ENCODE data around the gene CCNH. TPM values are rescaled to one million over a fixed set of nuclear protein-coding genes. Genes with fewer than 3 reads are reported as not detected.
A peak's percentile ranks its signal among the peaks of the same experiment; 100 is the strongest.

Gene CCNH
- total RNA-seq, 2 experiments from 2014 or later, result 75.9 to 98.4 TPM

DNA sequence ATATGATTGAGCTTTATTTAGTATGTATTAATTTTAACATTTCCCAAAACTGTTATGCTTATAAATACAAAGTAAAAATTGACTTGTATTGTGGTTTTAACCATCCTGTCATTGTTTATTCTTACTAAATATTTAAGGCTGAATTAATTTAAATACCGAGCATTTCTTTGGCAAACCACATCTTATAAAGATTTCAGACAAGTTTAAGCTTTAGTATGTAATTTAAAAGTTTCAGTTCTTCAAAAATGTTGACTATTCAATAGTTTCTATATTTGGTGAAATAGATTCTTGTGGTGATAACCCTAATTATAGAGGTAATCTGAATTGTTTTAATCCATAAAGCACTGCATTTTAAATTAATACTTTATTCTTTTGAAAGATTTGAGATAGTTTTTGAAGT is 65.5 kb downstream of the CCNH start:
- Histone ChIP-seq H2AFZ (ENCODE audit: low read length) (no peak overlapping the region), H3K4me3 (ENCODE audit: low read depth, low read length, poor library complexity, severe bottlenecking) (no peak overlapping the region), H3K9me3 (ENCODE audit: low read length) (no peaks in the 10 kb centered on the region; the same call in 1 of the 2 replicates), H3K36me3 (ENCODE audit: insufficient read depth, low read length) (peaks cover 39% of the 10 kb centered on the region), H3K79me2 (ENCODE audit: insufficient read depth, low read depth, low read length) (no peaks in the 10 kb centered on the region), H3K4me1 (ENCODE audit: insufficient read depth, low read length, poor library complexity, severe bottlenecking) (peaks cover 13% of the 10 kb centered on the region), H3K4me2 (ENCODE audit: low read length) (0 out of 2 replicates have a peak overlapping the region, but pooled peaks have one; percentile 5), H3K9me2 (ENCODE audit: insufficient read depth, low read length) (no peaks in the 10 kb centered on the region), H4K20me1 (ENCODE audit: insufficient read depth, low read length) (no peaks in the 10 kb centered on the region; the same call in 1 of the 2 replicates), H3K27ac (ENCODE audit: low read depth, low read length, poor library complexity, severe bottlenecking) (no peak overlapping the region)
- CTCF ChIA-PET (ENCODE audit: unreplicated experiment), result no interaction called here
- intact Hi-C loops (cut with micrococcal nuclease; ENCODE audit: unreplicated experiment), result no loop called here
- TF ChIP-seq, protein P1, sequence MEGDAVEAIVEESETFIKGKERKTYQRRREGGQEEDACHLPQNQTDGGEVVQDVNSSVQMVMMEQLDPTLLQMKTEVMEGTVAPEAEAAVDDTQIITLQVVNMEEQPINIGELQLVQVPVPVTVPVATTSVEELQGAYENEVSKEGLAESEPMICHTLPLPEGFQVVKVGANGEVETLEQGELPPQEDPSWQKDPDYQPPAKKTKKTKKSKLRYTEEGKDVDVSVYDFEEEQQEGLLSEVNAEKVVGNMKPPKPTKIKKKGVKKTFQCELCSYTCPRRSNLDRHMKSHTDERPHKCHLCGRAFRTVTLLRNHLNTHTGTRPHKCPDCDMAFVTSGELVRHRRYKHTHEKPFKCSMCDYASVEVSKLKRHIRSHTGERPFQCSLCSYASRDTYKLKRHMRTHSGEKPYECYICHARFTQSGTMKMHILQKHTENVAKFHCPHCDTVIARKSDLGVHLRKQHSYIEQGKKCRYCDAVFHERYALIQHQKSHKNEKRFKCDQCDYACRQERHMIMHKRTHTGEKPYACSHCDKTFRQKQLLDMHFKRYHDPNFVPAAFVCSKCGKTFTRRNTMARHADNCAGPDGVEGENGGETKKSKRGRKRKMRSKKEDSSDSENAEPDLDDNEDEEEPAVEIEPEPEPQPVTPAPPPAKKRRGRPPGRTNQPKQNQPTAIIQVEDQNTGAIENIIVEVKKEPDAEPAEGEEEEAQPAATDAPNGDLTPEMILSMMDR (conservative IDR thresholded peaks at IDR 0.05; ENCODE audit: low read length), result no peak
- no peak for TF ChIP-seq EZH2phosphoT487 (IDR thresholded peaks at IDR 0.05; ENCODE audit: borderline replicate concordance, low read depth, low read length)
- no peak for DNase-seq (ENCODE audit: low spot score)
- POLR2A ChIA-PET, result interaction anchor here (1.2 to 2.5 kb wide), 3 partner anchors 11 to 50 kb away, joined by 5 to 8 read pairs (median 7); no protein-coding TSS in a partner anchor
- no TSS peak for BruUV-seq (replicated peaks)

Small RNA genes within 50 kb of the gene (small RNA-seq; reads per million reads assigned to genes)
- gene RNU6-727P, result not detected

Other genes with a start within 250 kb of the CCNH start
- 17.1 and 18.1 TPM in 2 replicates for gene RASA1, start 145.0 kb downstream of the CCNH start, total RNA-seq (2014; rRNA removed; shearing (Covaris generic))
- 27.3 and 31.2 TPM in 2 replicates for gene RASA1, start 145.0 kb downstream of the CCNH start, total RNA-seq (2022)